DOHH2 (cell line): ENCODE measurements around the gene EIF2B4.
A peak's percentile ranks its signal among the peaks of the same experiment; 100 is the strongest.

Experiments
- H3F3A ChIP-seq: fragments of 200-600 bp; sonication (generic), shearing (Covaris generic); 2 replicates; pipeline ENCODE4 v1.6.0; 2016; ENCODE audit warnings: antibody characterized with exemption, mild to moderate bottlenecking; ENCODE audit not compliant: control insufficient read depth, insufficient read depth
- H3K27ac ChIP-seq: fragments of 200-600 bp; sonication (generic); 2 replicates; pipeline ENCODE4 v1.5.1; 2014; ENCODE audit warnings: low read depth, mild to moderate bottlenecking, low read length, moderate library complexity
- H3K27me3 ChIP-seq: fragments of 200-600 bp; sonication (generic); 2 replicates; pipeline ENCODE4 v1.6.1; 2014; ENCODE audit warnings: mild to moderate bottlenecking, low read length, mixed read lengths; ENCODE audit not compliant: control insufficient read depth
- H3K36me3 ChIP-seq: fragments of 200-600 bp; sonication (generic); 2 replicates; pipeline ENCODE4 v1.6.1; 2014; ENCODE audit warnings: mild to moderate bottlenecking, low read length, moderate library complexity, mixed read lengths; ENCODE audit not compliant: control insufficient read depth
- H3K4me1 ChIP-seq: fragments of 200-600 bp; sonication (generic); 2 replicates; pipeline ENCODE4 v1.6.1; 2014; ENCODE audit warnings: mild to moderate bottlenecking, low read length, mixed read lengths; ENCODE audit not compliant: control insufficient read depth
- H3K4me2 ChIP-seq: fragments of 200-600 bp; sonication (generic); 2 replicates; pipeline ENCODE4 v1.6.0; 2014; ENCODE audit warnings: mild to moderate bottlenecking, low read length, moderate library complexity
- H3K4me3 ChIP-seq: fragments of 200-600 bp; sonication (generic); 2 replicates; pipeline ENCODE4 v1.5.1; 2014; ENCODE audit warnings: mild to moderate bottlenecking, low read length, mixed read lengths
- H3K79me2 ChIP-seq: fragments of 200-600 bp; sonication (generic); 2 replicates; pipeline ENCODE4 v1.6.1; 2014; ENCODE audit warnings: mild to moderate bottlenecking, low read length, mixed read lengths; ENCODE audit not compliant: control insufficient read depth
- H3K9me2 ChIP-seq: fragments of 200-600 bp; sonication (generic); replicated peaks from 2 replicates; pipeline ENCODE4 v1.6.1; 2014; ENCODE audit warnings: mild to moderate bottlenecking, low read length, mixed read lengths; ENCODE audit not compliant: control insufficient read depth
- H3K9me3 ChIP-seq: fragments of 200-600 bp; sonication (generic); 2 replicates; pipeline ENCODE4 v1.6.1; 2014; ENCODE audit warnings: antibody characterized with exemption, low read length, mixed read lengths; ENCODE audit not compliant: control insufficient read depth, insufficient read depth
- H4K20me1 ChIP-seq: fragments of 200-600 bp; sonication (generic); 2 replicates; pipeline ENCODE4 v1.6.0; 2014; ENCODE audit warnings: low read depth, mild to moderate bottlenecking, antibody characterized with exemption, low read length, moderate library complexity; ENCODE audit not compliant: control insufficient read depth, insufficient read depth
- CTCF ChIP-seq: fragments of 200-600 bp; sonication (generic); IDR thresholded peaks from one replicate; pipeline ENCODE4 v1.5.1; 2014; ENCODE audit warnings: antibody characterized with exemption, mild to moderate bottlenecking, low read depth, low read length; ENCODE audit not compliant: poor library complexity, severe bottlenecking
- EZH2phosphoT487 ChIP-seq: fragments of 200-600 bp; sonication (generic); IDR thresholded peaks from 2 replicates; pipeline ENCODE4 v1.6.1; 2017; ENCODE audit warnings: borderline replicate concordance, mild to moderate bottlenecking, antibody characterized with exemption, low read length, moderate library complexity, mixed read lengths

The EIF2B4 gene

DNA sequence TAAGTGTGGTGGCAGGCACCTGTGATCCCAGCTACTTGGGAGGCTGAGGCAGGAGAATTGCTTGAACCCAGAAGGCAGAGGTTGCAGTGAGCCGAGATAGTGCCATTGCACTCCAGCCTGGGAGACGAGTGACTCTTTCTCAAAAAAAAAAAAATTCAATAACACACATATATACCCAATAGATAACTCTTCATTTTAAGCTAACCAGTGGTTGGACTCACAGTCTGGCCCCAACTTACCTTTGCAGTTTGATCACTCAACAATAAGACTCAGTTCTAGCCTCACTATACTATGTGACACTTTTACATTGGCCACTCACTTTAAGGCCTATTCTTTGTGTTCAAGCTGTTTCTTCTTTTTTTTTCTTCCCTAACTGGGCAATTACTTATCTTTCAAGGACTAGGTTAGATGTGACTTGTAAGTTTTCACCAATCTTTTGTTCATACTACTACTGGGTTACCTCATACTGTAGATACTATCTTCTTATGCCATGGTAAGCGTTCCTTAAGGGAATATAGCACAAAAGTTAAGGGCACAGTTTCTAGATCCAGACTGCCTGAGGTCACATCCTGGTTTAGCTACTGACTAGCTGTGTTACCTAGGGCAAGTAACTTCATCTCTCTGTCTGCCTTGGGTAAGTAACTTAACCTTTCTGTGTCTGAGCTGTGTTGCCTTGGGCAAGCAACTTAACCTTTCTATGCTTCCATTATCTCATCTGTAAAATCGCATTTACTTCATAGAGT is 7.3 kb downstream of the EIF2B4 start:
- H4K20me1 ChIP-seq: 0 out of 2 replicates have a peak, but pooled peaks cover 3% of the 10 kb centered on the region
- H3K79me2 ChIP-seq: peaks cover 31% of the 10 kb centered on the region
- no peaks in the 10 kb centered on the region for H3K27me3 ChIP-seq
- peaks cover 57% of the 10 kb centered on the region for H3K36me3 ChIP-seq
- no peak overlapping the region for H3K4me2 ChIP-seq
- no peak overlapping the region for H3K4me3 ChIP-seq
- peaks cover 8% of the 10 kb centered on the region for H3K4me1 ChIP-seq
- no peak overlapping the region for H3K27ac ChIP-seq
- TF ChIP-seq EZH2phosphoT487 (no peak), CTCF (no peak)
- no peaks in the 10 kb centered on the region for H3K9me2 ChIP-seq
- peaks cover 15% of the 10 kb centered on the region for H3F3A ChIP-seq
- H3K9me3 ChIP-seq: no peaks in the 10 kb centered on the region

DNA sequence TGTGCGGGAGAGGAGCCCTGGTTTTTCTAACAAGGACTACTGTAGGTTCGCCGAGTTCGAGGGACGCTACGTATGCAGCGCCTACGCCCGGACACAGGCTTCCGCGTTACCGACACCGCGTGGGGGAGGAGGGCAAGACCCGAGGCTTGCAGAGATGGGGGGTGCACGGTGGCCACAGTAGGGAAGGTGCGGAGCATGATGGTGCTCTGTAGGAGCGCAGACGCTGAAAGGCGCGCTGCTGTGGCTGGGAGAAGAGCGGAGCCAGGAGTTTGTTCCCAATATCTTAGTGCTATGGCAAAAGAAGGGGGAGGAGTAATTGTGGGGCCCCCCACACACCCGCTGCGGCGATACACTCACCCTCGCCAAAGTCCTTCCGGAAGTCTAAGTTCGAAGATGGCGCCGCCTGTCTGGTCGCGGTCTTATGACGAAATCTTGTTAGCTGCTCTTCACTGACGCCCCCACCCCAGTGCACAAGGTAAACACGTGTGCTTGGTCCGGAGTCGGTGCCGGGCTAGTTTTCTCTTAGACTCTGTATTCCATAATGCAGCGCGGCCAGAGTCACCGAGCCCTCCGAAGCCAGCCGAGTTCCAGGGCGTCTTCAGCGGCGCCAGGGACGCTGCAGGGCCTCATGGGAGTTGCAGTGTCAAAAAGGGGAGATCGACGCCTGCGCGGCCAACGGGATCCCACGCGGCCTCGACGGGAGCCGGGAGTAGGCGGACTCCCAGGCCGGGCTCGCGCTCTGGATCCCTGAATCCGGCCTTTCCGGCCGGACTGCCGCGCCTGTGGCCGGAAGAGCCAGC is 13.6 kb downstream of the EIF2B4 start, which contains the start of gene GTF3C2:
TSS of gene GTF3C2 (minus strand) at position 383 of the 800 bp plus-strand sequence. CDS start 13,210 bp downstream, outside the sequence.
- no peak for TF ChIP-seq CTCF
- TF ChIP-seq EZH2phosphoT487: no peak
- peak within 1 kb of the TSS; percentile 88 for H3K27ac ChIP-seq
- peak within 1 kb of the TSS; percentile 87 for H3K4me2 ChIP-seq
- H3K4me1 ChIP-seq: peaks cover 34% of the 10 kb centered on the region
- no peaks in the 10 kb centered on the region for H3K27me3 ChIP-seq
- no peaks in the 10 kb centered on the region for H3K9me2 ChIP-seq
- H3K79me2 ChIP-seq: peaks cover 80% of the 10 kb centered on the region
- no peaks in the 10 kb centered on the region for H3K9me3 ChIP-seq
- peak within 1 kb of the TSS; percentile 95 for H3K4me3 ChIP-seq
- H4K20me1 ChIP-seq: no peaks in the 10 kb centered on the region
- peaks cover 27% of the 10 kb centered on the region for H3K36me3 ChIP-seq
- H3F3A ChIP-seq: no peaks in the 10 kb centered on the region

- Histone ChIP-seq H3K4me1 (peaks cover 37% of the 10 kb centered on the region), H3K4me3 (peak overlapping the region; percentile 95), H3K79me2 (peaks cover 83% of the 10 kb centered on the region), H3K9me3 (no peaks in the 10 kb centered on the region), H3K36me3 (peaks cover 27% of the 10 kb centered on the region), H3F3A (no peaks in the 10 kb centered on the region), H3K27ac (peak overlapping the region; percentile 88), H3K9me2 (no peaks in the 10 kb centered on the region), H3K4me2 (peak overlapping the region; percentile 87), H4K20me1 (no peaks in the 10 kb centered on the region), H3K27me3 (no peaks in the 10 kb centered on the region)
- TF ChIP-seq CTCF (no peak), EZH2phosphoT487 (no peak)
These were observed 14.1 kb downstream of the EIF2B4 start for GRCh38 chr2:27356056-27356381.
